ENCODE data around the gene OSCP1. TPM values are rescaled to one million over a fixed set of nuclear protein-coding genes. Genes with fewer than 3 reads are reported as not detected.

The OSCP1 gene
- total RNA-seq, 1 experiment from 2014 or later = 3.8 TPM

DNA sequence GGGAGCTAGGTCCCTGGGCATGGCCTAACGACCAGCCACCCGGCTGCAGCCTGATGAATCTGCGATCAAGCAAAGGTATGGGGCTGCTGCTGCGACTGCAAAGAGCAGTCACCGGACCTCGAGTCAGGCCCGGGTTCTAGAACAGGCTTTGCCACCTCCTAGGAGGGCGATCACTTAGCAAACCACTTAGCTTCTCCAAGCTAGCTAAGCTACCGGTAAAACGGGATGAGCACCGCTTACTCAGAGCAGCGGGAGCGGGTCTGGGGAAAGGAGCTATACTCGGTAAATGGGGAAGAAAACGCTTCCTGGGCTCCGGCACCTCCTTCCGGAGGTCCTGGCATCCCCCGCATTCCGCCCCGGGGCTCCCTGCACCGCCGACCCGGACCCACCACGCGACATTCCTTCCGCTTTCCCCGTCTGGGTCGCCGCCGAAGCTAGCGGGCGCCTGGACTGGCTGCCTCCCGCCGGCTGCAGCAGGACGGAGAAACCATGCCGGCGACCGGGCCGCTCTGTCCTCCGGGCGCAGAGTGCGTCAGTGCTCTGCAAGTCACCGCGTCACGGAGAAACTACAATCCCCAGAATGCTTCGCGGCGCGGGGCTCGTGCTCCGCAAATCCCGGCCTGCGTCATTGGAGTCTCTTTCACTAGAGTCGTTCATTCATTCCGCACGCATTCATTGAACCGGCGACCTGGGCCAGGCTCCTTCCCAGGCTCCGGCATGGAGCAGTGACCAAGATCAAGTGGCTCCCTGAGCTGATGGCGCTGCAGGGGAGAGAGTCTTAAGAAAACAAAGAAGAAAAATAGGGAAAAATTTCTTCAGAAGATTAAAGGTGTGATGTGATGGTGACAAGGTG is 52.6 kb downstream of the OSCP1 start, which contains the start of gene LSM10:
TSS of gene LSM10 (minus strand) at position 531 of the 853 bp plus-strand sequence. CDS start 3,779 bp downstream, outside the sequence.
- H3K9me3 ChIP-seq (ENCODE audit: low read length) = no peaks in the 10 kb centered on the region
- peak; percentile 95 for ATAC-seq
- no peaks in the 10 kb centered on the region for H3K9me2 ChIP-seq (replicated peaks; ENCODE audit: low read length)
- intact Hi-C loops (cut with micrococcal nuclease) = loop anchor here (1.0 kb wide), 2 partner anchors 11 to 67 kb away; partner anchors contain the start of gene MRPS15
- peaks cover 17% of the 10 kb centered on the region for H3K79me2 ChIP-seq (ENCODE audit: low read length)
- TF ChIP-seq, protein P1, sequence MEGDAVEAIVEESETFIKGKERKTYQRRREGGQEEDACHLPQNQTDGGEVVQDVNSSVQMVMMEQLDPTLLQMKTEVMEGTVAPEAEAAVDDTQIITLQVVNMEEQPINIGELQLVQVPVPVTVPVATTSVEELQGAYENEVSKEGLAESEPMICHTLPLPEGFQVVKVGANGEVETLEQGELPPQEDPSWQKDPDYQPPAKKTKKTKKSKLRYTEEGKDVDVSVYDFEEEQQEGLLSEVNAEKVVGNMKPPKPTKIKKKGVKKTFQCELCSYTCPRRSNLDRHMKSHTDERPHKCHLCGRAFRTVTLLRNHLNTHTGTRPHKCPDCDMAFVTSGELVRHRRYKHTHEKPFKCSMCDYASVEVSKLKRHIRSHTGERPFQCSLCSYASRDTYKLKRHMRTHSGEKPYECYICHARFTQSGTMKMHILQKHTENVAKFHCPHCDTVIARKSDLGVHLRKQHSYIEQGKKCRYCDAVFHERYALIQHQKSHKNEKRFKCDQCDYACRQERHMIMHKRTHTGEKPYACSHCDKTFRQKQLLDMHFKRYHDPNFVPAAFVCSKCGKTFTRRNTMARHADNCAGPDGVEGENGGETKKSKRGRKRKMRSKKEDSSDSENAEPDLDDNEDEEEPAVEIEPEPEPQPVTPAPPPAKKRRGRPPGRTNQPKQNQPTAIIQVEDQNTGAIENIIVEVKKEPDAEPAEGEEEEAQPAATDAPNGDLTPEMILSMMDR (conservative IDR thresholded peaks at IDR 0.05; ENCODE audit: low read depth, low read length) = no peak
- TF ChIP-seq EZH2phosphoT487 (IDR thresholded peaks at IDR 0.05; ENCODE audit: borderline replicate concordance, low read length) = no peak
- no peak for TF ChIP-seq EZH2 (IDR thresholded peaks at IDR 0.05; ENCODE audit: low read length, unreplicated experiment)
- peak within 1 kb of the TSS; percentile 97 for H3K4me2 ChIP-seq (ENCODE audit: low read length)
- H3K4me1 ChIP-seq (ENCODE audit: insufficient read depth, low read length) = peaks cover 14% of the 10 kb centered on the region; the same call in 1 of the 2 replicates
- DNase-seq = peak; percentile 96
- no peaks in the 10 kb centered on the region for H4K20me1 ChIP-seq (ENCODE audit: low read length)
- H3K9ac ChIP-seq (ENCODE audit: low read length) = peak within 1 kb of the TSS; percentile 90
- H2AFZ ChIP-seq (ENCODE audit: low read length) = peak within 1 kb of the TSS; percentile 90
- H3K4me3 ChIP-seq (ENCODE audit: low read length) = peak within 1 kb of the TSS; percentile 93
- peaks cover 4% of the 10 kb centered on the region for H3K36me3 ChIP-seq (ENCODE audit: low read depth, low read length)
- CTCF ChIA-PET = interaction anchor here (1.0 kb wide), 1 partner anchor 112 kb away, joined by 5 read pairs; no protein-coding TSS in a partner anchor
- H3F3A ChIP-seq (ENCODE audit: low read length, unreplicated experiment) = no peaks in the 10 kb centered on the region
- POLR2A ChIA-PET (ENCODE audit: unreplicated experiment) = interaction anchor here (0.5 to 0.6 kb wide), 4 partner anchors 9 to 1576 kb away, joined by 3 to 5 read pairs (median 4); no protein-coding TSS in a partner anchor
- TSS peak; percentile 55 for BruUV-seq (replicated peaks)
- H3K27me3 ChIP-seq (ENCODE audit: low read length) = no peaks in the 10 kb centered on the region
- peak within 1 kb of the TSS; percentile 56 for H3K27ac ChIP-seq (ENCODE audit: low read length)

DNA sequence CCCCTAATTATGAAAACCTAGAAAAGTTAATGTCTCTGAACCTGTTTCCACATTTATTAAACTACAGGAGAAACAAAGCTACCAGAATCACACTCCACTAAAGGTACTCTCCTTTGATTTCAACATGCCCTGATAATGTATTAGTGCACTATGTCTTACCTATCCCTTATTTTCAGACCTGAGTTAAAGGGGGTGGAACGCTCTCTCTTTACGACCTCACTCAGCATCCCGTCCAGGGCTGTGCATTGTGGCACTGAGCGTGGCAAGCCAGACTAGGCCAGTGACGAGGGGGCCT is 53.2 kb downstream of the OSCP1 start:
- H3K27ac ChIP-seq (ENCODE audit: low read length) = peak overlapping the region; percentile 56
- CTCF ChIA-PET = no interaction called here
- TF ChIP-seq EZH2 (IDR thresholded peaks at IDR 0.05; ENCODE audit: low read length, unreplicated experiment) (no peak), EZH2phosphoT487 (IDR thresholded peaks at IDR 0.05; ENCODE audit: borderline replicate concordance, low read length) (no peak)
- TF ChIP-seq, protein P1 (conservative IDR thresholded peaks at IDR 0.05; ENCODE audit: low read depth, low read length) = no peak
- peak overlapping the region; percentile 93 for H3K4me3 ChIP-seq (ENCODE audit: low read length)
- no TSS peak for BruUV-seq (replicated peaks)
- H3K9ac ChIP-seq (ENCODE audit: low read length) = peak overlapping the region; percentile 90
- ATAC-seq = peak; percentile 69
- H3K27me3 ChIP-seq (ENCODE audit: low read length) = no peaks in the 10 kb centered on the region
- H3K4me2 ChIP-seq (ENCODE audit: low read length) = peak overlapping the region; percentile 97
- intact Hi-C loops (cut with micrococcal nuclease) = loop anchor here (1.0 kb wide), 2 partner anchors 11 to 67 kb away; partner anchors contain the start of gene MRPS15
- peaks cover 8% of the 10 kb centered on the region for H3K36me3 ChIP-seq (ENCODE audit: low read depth, low read length)
- H4K20me1 ChIP-seq (ENCODE audit: low read length) = no peaks in the 10 kb centered on the region
- H3K79me2 ChIP-seq (ENCODE audit: low read length) = peaks cover 17% of the 10 kb centered on the region
- H3K9me2 ChIP-seq (replicated peaks; ENCODE audit: low read length) = no peaks in the 10 kb centered on the region
- H3K9me3 ChIP-seq (ENCODE audit: low read length) = no peaks in the 10 kb centered on the region
- H3K4me1 ChIP-seq (ENCODE audit: insufficient read depth, low read length) = peaks cover 14% of the 10 kb centered on the region; the same call in 1 of the 2 replicates
- no peaks in the 10 kb centered on the region for H3F3A ChIP-seq (ENCODE audit: low read length, unreplicated experiment)
- no peak for DNase-seq
- POLR2A ChIA-PET (ENCODE audit: unreplicated experiment) = interaction anchor here (0.5 to 0.6 kb wide), 3 partner anchors 41 to 1576 kb away, joined by 3 to 5 read pairs (median 4); no protein-coding TSS in a partner anchor
- peak overlapping the region; percentile 90 for H2AFZ ChIP-seq (ENCODE audit: low read length)

Measured in PC-3 (cell line).